Activated CD4-positive, alpha-beta T cell treated with anti-CD3 and anti-CD28 coated beads, Interleukin-2, Interleukin-4, amounts not matched to agents 100 ng/mL and 50 ng/mL, durations not matched to agents 16 hours and 8 hours (primary cell): ENCODE measurements around the gene GTSE1.

Source experiments
- DNase-seq: peaks from one replicate; pipeline ENCODE4 v3.0.0-alpha.2; 2020; ENCODE audit warnings: low spot score

The GTSE1 gene

GRCh38 chr22:46380069-46380468, 83.4 kb downstream of the GTSE1 start:
- no peak for DNase-seq
